Activated CD4-positive, alpha-beta T cell treated with anti-CD3 and anti-CD28 coated beads, Interleukin-2, amount 50 U/mL, for 24 hours (primary cell): ENCODE results near the gene SLFN14.
"Not testable (repeated sequence)": the region's sequence is repeated elsewhere in the genome, so short reads cannot be mapped to it uniquely, and the experiment has no call there.

ENCODE experiments used
- DNase-seq, 2 donors: peaks; one replicate each; pipeline ENCODE4 v3.0.0-alpha.2; 2020; ENCODE audit warnings: low read depth in 1 of 2, low spot score in 1 of 2

The SLFN14 gene

DNA sequence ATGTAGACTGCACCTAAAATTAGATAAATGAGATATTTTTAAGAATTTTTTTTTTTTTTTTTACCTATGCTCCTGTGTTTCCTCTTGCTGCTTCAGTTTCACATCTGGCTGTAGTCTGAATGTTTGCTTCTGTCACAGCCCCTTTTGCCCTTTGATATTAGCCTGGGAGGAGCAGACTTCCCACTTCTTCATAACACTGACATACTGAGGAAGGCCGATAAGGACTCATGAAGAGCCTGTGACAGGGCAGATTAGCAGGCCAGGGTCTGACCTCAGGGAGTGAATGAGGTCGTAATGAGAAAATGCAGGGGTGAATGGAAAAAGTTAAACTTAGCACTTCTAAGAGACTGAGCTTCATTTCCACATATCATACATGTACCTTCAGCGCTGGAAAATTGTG is at the start of gene SLFN14:
SLFN14 (minus strand) TSS at position 117 of the 400 bp plus-strand sequence. CDS start 2,757 bp downstream, outside the sequence.
- no peak for DNase-seq

DNA sequence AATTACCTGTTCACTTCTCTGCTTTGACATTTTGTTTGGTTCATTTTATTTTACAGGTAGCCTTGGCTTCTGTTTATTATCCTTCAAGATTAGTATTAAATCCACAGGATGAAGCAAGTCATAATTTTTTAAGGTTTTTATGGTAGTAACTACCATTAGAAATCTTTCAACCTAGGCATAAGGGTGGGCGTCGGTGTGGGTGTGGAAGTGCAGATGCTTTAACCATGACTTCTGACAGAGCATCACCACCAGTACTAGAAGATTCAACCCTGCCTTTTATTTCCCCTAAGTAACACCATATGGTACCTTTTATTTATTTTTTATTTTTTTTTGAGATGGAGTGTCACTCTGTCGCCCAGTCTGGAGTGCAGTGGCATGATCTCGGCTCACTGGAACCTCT is 49.2 kb upstream of the SLFN14 start:
- no peak for DNase-seq

DNA sequence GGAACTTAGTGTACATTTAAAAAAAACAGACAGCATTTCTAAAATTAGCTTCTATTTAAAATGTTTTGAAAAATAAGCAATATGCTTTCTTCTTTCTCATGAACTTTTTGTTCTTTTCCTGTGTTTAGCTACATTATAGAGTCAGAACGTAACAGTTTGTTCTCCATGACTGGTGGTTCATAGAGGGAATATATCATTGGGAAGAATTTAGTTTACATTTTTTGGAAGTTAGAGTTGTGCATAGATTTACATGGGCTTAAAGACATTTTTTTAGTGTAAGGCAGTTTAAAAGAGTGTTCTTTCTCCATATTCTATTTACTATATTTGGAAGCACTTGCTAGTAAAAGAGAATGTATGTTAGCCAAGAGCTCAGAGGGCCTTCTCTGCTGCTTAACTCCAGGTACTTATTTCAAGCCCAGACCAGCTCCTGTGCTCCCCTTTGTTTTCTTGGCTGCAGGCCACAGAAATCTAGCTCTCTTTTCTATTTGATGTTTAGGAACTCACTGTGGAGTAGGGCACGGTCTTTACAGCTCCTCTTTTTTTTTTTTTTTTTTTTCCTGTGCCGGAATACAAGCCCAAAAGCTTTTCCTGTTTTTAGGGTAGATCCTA is 46.7 kb upstream of the SLFN14 start:
- DNase-seq, result no peak

DNA sequence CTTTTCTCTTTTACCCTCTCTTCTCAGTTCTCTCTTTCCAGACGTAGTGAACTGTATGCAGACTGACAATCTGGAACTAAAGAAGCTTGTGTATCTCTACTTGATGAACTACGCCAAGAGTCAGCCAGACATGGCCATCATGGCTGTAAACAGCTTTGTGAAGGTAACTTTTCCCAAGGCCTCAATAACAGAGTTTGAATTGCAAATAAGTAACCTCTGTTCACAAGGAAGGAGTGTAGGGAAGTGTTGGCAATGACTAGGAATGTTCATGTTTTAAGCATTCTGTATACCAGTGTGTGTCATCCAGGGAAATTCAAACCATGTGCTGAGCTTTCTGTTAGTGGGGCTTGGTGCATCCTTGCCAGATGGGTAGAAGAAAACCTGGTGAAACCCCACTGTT is 45.1 kb upstream of the SLFN14 start:
- no peak for DNase-seq

DNA sequence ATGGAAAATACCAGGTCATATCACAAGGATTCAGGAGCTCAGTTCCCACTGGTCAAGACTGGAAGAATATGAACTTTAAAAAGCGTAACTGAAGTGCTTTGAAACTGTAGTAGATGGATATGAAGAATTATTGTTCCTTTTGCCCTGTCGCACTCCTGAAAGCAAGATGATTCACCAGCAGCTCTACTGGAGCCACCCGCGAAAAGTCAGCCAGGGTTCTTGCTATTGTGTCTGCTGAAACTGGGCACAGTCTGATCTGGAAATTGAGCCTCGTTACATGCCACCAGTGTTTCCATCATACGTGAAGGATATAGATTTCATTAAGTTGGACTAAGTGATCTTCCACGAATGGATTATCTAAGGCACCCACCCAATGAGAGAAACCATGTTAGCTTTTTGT is 43.1 kb upstream of the SLFN14 start:
- DNase-seq, result no peak

DNA sequence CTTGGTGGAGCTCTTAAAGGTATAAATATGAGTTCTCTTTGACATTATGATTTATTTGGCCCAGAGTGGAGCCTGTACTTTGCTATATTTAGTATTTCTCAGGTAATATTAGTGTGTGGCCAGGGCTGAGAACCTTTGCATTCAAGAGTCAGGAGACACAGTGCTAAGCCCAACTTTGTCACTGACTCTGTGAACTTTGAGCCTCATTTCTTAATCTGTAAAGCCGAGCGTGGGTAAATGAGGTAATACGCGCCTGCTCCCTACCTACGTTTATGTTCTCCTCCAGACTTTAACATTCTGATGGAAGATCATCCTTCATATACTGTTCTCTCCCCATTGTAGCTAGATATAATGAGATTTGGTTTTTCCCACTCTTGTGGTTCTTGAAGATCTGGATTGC is 37.0 kb upstream of the SLFN14 start:
- DNase-seq, result no peak

DNA sequence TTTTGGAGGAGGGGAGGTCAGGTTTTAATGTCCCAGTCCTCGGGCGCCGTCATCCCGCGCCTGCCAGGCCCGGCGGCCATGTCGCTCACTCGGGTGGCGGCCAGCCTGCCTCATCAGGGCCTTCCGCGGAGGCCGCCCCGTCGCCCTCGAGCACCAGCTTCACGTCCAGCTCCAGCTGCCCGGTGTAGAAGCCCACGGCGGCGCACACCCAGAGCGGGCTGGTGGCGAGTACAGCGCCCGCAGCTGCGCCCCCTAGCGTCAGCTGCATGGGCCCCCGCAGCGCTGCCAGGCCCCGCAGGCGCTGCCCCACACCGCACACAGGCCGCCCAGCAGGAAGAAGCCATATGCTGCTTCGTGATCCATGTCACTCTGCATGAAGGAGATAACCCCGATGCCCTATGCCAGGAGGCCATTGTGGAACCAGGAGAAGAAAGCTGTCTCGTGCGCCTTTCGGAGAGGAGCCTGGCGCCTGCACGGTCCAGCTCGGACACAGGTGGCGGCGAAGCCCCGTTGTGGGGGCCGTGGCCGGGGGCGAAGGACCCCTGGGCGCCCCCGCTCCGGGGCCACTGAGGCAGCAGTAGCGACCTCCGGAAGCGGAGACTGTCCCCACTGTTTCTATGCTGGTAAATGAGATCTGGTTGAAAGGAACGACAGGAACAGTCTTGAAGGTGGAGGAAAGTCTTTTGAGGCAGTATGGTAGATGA is 36.1 kb upstream of the SLFN14 start:
- DNase-seq, result no peak

DNA sequence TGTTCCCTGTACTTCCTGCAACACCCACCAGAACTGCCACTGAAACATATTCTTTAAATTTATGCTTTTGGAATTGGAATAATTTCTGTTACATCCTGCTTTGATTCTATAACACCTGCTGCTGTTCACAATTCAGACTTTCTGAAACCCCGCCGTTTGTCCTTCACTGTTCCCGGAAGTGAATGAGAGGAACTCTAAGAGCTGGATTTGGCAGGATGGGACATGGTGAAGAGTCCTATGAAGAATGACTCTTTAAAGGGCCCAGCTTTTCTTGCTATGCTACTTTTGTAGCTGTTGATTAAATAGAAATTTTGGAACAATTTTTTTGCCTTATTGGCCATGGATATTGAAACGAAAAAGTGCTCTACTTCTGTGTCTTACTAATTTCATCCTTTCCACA is 35.5 kb upstream of the SLFN14 start:
- DNase-seq, result no peak

DNA sequence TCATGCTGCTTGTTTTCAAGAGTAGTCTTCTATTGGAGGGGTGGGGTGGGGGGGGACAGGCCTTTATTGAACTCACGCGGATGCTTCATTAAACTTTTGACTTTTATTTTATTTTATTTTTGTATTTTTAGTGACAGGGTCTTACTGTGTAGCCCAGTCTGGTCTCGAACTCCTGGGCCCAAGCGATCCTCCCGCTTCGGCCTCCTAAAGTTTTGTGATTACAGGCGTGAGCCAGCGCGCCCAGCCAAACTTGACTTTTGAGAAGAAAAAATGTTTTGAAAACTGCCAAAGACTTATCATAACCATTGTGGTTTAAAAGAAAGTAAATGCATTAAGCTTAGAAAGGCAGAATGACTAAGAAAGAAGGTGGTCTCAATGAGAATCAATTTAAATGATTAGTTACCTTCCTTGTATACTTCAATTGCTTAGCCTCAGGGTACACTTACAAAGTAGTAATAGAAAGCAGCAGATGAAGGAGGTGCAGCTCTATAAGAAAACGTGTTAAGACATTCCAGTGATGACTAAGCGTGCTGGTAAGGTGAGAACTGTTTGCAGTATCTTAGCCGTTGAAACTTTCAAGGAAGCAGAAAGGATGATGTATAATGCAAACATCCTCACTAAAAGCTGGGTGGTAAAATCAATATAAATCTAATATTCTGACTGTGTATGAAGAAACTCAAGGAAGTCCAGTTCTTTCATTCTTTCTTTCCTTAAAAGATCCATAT is 27.7 kb upstream of the SLFN14 start:
- DNase-seq, result peak in 1 of 2 donors; percentile 29

DNA sequence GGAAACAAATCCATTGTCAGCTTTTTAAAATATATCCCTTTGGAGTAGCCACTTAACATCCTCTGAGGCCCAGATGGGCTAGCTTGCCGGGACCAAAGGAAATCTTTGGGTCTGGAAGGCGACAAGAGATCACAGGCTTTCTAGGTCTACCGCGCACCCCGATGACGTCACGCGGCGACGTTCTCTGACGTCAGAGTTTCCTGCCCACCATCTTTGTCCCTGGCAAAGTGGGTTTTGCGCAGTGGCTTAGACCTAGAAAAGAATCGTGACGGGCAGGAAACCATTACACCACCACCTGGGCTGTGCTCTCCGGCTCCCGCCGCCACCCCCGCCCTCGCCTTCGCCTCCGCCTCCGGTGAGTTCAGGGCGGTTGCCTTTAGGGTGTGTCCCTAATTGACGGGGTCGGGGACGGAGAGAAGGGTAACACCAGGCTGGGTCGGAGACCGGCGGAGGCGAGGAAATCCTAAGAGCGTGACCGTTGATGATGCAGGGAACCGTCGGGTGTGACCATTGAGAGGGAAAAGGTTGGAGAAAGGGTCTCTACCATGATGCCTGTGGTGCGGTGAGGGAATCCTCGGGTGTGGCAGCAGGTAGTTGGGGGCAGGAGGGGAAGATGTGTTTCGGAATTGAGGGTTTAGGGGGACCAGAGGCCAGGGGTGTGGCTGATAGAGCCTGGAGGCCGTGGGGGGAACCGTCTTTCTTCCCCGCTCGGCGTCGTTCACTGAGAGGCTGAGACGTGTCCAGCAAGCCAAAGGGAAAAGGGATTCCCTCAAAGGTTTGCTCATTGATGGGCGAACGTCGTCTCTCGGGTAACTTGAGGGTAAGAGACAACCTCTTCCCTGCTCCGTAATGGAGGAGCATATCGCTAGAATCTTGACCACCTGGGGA is 26.7 kb upstream of the SLFN14 start, which contains the start of gene AP2B1:
AP2B1 (plus strand) TSS at position 249 of the 888 bp plus-strand sequence. CDS start 6,709 bp downstream, outside the sequence.
- peak; percentile 95 to 100 for DNase-seq

DNA sequence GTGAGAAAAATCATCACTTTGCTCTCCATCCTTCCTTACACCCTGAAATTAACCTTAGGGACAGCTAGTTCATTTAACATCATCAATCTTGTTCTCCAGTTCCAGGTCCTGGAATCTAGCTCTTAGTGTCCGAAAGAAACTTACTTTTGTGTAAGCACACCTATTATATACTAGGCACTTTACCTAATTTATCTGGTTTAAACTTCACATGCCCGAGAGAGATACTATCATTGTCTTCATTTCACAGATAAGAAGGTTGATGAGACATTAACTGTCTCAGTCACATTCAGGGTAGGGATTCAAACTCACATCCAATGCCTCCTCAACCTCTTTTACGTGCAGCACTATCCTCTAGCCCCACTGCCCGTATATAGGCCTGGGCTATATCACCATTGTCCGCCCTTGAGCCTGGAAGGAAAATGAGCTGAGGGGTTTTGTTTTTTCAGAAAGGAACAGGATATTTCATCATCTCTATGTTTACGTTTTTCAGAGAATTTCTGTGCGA is 26.0 kb upstream of the SLFN14 start:
- DNase-seq, result no peak

DNA sequence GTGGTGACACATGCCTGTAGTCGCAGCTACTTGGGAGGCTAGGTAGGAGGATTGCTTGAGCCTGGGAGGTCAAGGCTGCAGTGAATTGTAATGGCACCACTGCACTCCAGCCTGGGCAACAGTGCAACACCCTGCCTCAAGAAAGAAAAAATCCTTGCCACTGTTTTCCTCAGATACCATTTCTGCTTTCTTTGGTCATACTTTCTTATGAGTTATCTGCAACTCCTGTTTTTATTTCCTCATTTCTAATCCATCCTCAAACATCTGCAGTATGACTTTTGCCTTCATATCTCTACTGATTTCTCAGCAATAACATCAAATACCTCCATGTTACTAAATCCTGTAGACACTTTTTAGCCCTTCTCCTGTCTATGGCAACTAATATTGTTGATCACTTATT is 23.4 kb upstream of the SLFN14 start:
- no peak for DNase-seq

DNA sequence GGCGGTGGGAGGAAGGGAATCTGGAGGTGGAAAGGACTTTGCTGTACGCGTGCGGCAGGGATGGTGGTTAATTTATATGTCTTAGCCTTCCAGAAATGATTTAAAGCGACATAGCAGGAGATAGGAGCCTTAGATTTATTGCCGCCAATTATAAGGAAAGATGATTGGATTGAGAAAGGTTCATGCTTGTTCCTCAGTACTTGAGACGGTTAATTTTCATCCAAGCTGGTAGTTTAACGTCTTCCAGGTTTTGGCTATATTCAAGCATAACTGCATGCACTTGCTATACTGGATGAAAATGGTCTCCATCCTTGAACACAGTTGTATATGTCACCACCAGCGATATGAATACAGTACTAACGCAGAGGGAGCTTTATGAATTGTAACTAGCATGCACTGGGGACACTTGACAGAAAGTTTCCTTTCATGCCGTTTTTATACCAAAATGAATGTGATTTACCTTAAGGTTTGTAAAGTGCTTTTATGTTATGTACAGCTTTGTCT is 18.4 kb upstream of the SLFN14 start:
- no peak for DNase-seq

DNA sequence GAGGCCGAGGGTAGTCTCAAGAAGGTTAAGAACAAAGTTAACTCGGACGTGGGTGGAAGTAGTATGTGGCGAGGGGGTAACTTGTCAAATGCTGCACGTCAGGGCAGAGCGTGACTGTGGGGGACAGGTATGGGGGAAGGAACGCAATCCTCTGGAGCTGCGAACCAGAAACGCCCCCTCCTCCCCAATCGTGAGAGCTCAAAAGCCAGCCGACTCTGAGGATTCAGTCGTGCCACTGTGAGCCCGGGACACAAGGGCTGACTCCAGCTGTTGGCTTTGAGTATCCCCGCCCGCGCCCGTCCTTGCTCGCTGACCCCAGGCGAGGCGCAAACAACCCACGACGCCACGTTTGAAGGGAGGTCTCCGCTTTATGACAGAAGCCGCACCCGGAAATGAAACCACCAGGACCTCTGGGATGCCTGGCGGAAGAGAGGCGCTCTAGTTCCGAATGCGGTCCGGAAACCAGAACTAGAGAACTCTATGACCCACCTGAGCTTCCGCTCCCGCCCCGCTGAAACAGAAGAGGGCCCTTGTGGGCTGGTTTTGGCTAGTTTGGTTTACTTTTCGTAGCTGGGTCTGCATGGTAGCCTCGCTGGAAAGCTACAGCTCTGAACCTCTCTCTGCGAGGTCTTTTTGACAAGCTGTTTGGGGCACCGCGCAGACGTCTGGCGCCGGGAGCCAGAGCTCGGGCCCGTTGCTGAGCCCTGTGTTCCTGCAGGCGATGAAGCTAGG is 17.7 kb upstream of the SLFN14 start, which contains the start of gene PEX12:
PEX12 (minus strand) TSS at position 375 of the 732 bp plus-strand sequence. CDS start 550 bp downstream, outside the sequence.
- peak; percentile 64 to 88 for DNase-seq

DNA sequence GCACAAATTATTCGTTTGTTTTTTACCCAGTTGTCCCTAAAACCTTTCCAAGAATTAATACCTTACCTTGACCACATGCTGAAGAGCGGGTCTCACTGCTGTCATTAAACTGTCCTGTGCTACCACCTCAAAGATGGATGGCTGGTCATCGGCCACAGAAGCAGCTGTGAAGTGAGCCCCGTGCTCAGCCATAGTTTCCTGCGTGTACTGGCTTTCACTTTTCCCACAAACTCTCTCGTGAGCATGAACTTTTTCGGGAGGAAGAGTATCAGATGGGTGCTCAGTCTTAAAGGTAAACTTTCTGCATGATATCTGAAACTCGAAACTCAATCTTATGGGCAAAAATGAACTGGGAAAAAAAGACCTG is 17.2 kb upstream of the SLFN14 start:
- no peak for DNase-seq

DNA sequence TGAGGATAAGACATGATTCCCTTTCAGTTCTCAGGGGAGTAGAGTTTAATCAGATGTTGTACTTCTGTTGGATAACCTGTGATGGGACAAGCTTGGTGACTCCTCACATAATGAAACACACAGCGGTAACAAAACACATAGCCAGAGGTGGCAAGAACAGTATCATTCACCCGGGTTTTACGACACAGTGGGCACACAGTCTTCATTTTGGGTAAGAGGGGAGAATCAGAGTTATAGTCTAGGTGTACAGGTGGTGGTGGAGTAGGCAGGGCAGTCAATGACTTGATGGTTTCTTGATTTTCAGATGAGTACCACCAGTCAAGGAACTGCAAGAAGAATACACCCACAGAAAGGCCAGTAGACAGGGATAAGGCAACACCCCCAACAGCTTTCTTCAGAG is 15.1 kb upstream of the SLFN14 start:
- no peak for DNase-seq

DNA sequence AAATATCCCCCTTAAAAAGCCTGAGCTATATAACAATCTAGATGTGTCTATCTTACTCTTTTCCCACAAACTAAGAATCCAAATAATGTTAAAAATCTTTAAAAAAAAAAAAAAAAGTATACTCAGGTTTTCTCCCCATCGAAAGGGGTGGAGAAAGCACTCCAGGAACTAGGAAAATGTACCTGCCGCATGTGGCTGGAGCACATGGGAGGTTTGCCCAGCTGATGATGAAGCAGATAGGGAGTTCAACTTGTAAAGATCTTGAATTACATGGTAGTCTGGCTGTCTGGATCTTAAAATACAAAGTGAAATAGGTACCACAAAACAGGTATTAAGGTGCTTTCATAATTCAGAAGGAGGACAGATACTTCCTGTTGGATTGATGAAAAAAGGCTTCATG is 8.8 kb upstream of the SLFN14 start:
- DNase-seq, result no peak

DNA sequence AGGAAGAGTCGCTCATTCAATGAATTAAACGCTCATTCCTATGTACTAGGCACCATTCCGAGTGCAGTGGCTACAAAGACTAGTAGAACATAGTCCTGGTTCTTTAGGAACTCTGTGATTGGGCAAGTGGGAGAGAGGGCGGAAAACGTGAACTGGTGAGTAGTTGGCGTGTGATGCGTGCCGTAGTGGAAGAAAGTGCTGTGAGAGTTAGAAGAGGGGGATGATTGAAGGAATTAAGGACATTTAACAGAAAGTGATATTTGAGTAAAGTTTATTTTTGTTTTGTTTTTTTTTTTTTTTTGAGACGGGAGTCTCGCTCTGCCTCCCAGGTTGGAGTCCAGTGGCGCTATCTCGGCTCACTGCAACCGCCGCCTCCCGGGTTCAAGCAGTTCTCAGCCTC is 7.9 kb upstream of the SLFN14 start:
- peak in 1 of 2 donors; percentile 56 for DNase-seq

DNA sequence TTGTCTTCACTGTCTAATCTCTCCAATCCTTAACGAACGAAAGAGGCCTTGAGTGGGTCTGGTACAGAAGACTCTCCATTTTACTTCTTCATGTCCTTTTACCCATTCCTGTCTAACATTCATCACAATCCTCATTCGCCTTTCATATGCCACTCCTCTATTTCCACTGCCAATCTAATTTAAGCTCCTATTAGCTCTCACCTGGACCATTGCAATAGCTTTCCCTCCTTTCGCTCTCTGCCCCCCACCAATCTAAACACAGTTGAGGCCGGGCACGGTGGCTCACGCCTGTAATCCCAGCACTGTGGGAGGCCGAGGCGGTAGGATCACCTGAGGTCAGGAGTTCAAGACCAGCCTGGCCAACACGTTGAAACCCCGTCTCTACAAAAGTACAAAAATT is 6.3 kb upstream of the SLFN14 start:
- DNase-seq, result no peak

DNA sequence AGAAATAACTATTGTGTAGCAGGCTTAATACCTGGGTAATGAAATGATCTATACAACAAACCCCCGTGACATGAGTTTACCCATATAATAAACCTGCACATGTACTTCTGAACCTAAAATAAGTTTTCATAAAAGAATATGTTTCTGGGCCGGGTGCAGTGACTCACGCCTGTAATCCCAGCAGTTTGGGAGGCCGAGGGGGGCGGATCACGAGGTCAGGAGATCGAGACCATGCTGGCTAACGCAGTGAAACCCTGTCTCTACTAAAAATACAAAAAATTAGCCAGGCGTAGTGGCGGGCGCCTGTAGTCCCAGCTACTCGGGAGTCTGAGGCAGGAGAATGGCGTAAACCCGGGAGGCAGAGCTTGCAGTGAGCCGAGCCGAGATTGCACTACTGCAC is 2.6 kb upstream of the SLFN14 start:
- DNase-seq, result not testable (repeated sequence)
